Measurements from ENCODE around the gene FMNL2.

Gene FMNL2

DNA sequence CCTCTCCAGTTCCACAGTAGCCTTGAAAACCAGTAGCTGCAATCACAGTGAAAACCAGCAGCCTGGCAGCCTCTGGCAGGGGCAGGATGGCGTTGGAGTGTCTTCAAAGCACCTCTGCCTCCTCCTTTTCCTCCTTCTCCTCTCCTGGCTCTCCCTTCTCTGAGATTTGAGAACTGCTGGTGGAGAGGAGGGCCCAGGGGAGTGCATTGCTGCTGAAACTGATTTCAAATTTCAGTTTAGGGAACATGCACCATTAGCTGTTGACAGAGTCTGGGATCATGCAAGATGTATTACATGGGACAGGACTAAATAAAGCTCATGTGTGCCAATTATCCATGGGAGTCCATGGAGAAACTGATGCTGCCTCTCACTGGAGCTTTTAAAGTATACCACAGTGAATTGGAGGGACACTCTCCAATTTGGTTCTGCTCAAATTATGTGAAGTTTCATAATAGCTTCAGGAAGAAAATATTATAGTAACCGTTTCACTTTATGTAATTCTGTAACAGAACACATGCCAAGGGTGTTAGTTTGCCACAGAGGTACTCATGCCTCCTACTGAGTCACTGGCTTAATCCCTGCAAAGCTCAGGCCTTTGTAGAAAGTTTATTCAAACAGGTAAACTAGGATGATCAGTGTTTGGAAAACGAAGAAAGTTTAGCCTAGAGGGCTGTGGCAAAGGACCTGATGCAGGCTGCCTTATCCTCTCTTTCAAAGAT is 236.2 kb downstream of the FMNL2 start:
- ChIA-PET CTCF (interaction anchor here (0.7 kb wide), 1 partner anchor 65 kb away, joined by 3 read pairs; no protein-coding TSS in a partner anchor), POLR2A (no interaction called here)
- TF ChIP-seq ZSCAN30 (tag by site-specific recombination; IDR thresholded peaks at IDR 0.05) (no peak), KLF7 (tag by site-specific recombination; IDR thresholded peaks at IDR 0.05; ENCODE audit: borderline replicate concordance) (no peak), OSR2 (tag by site-specific recombination; IDR thresholded peaks at IDR 0.05) (peak; percentile 20; the same call in 1 of the 2 replicates)
- H3K4me1 ChIP-seq (ENCODE audit: control insufficient read depth, insufficient read depth, low read length) = 0 out of 2 replicates have a peak, but pooled peaks cover 2% of the 10 kb centered on the region
- H3K4me3 ChIP-seq (ENCODE audit: low read depth, low read length) = no peak overlapping the region
- no peaks in the 10 kb centered on the region for H3K36me3 ChIP-seq (ENCODE audit: control insufficient read depth in 2 of 2, insufficient read depth in 1 of 2, low read length in 2 of 2)
- no peaks in the 10 kb centered on the region for H3K9me3 ChIP-seq (ENCODE audit: control insufficient read depth, insufficient read depth, low read depth, low read length)
- no peak overlapping the region for H3K27ac ChIP-seq (ENCODE audit: extremely low read depth, low read depth, low read length)

DNA sequence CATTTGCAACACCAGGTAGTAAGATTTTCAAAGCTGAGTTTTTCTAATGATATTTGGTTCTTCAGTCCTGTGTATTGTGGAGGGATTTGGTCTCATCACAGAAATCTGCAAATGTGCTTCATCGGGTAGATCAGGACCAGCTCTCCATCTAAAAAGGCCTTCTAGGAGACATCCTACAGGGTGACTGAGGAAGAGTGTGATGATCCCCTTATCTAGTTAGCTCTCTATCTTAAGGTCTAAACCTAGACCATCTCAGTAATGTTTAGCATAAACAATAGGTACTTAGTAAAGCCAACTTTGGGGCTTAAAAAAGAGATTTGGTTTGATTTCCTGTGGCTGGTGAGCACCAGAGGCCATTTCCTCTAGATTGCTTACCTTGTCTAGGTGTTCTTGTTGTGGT is 237.1 kb downstream of the FMNL2 start:
- CTCF ChIA-PET = interaction anchor here (0.6 to 0.7 kb wide), 2 partner anchors 64 to 77 kb away, joined by 3 to 7 read pairs; no protein-coding TSS in a partner anchor
- no peak for TF ChIP-seq ZBTB21 (tag by site-specific recombination; IDR thresholded peaks at IDR 0.05)
- TF ChIP-seq ZNF266 (tag by site-specific recombination; IDR thresholded peaks at IDR 0.05; ENCODE audit: low read depth) = no peak
- TF ChIP-seq, protein P1, sequence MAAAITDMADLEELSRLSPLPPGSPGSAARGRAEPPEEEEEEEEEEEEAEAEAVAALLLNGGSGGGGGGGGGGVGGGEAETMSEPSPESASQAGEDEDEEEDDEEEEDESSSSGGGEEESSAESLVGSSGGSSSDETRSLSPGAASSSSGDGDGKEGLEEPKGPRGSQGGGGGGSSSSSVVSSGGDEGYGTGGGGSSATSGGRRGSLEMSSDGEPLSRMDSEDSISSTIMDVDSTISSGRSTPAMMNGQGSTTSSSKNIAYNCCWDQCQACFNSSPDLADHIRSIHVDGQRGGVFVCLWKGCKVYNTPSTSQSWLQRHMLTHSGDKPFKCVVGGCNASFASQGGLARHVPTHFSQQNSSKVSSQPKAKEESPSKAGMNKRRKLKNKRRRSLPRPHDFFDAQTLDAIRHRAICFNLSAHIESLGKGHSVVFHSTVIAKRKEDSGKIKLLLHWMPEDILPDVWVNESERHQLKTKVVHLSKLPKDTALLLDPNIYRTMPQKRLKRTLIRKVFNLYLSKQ (tag by site-specific recombination; IDR thresholded peaks at IDR 0.05; ENCODE audit: borderline replicate concordance) = no peak
- no peak for TF ChIP-seq ZSCAN16 (tag by site-specific recombination; IDR thresholded peaks at IDR 0.05)
- TF ChIP-seq ZNF623 (tag by site-specific recombination; IDR thresholded peaks at IDR 0.05) = no peak
- no peak for TF ChIP-seq SP2 (tag by site-specific recombination; IDR thresholded peaks at IDR 0.05)
- TF ChIP-seq ZNF112 (tag by site-specific recombination; IDR thresholded peaks at IDR 0.05) = no peak
- no peak for TF ChIP-seq ZSCAN23 (tag by site-specific recombination; IDR thresholded peaks at IDR 0.05)
- no peak for TF ChIP-seq ZNF324 (tag by site-specific recombination; IDR thresholded peaks at IDR 0.05)
- TF ChIP-seq ZFP69B (tag by site-specific recombination; IDR thresholded peaks at IDR 0.05) = no peak
- TF ChIP-seq ZNF211 (tag by site-specific recombination; IDR thresholded peaks at IDR 0.05; ENCODE audit: low read depth) = no peak
- no peak for TF ChIP-seq ZNF596 (tag by site-specific recombination; IDR thresholded peaks at IDR 0.05)
- no peak for TF ChIP-seq ZNF768 (tag by site-specific recombination; IDR thresholded peaks at IDR 0.05)
- TF ChIP-seq SP3 (tag by site-specific recombination; IDR thresholded peaks at IDR 0.05) = no peak
- TF ChIP-seq ZNF544 (tag by site-specific recombination; IDR thresholded peaks at IDR 0.05) = no peak
- no peak for TF ChIP-seq ZNF37A (tag by site-specific recombination; IDR thresholded peaks at IDR 0.05)
- TF ChIP-seq ZBTB1 (tag by site-specific recombination; IDR thresholded peaks at IDR 0.05) = no peak
- no peak for TF ChIP-seq ZNF132 (tag by site-specific recombination; IDR thresholded peaks at IDR 0.05; ENCODE audit: borderline replicate concordance)
- H3K9me3 ChIP-seq (ENCODE audit: control insufficient read depth, insufficient read depth, low read depth, low read length) = no peaks in the 10 kb centered on the region
- no peaks in the 10 kb centered on the region for H3K4me1 ChIP-seq (ENCODE audit: control insufficient read depth, insufficient read depth, low read length)
- no peaks in the 10 kb centered on the region for H3K36me3 ChIP-seq (ENCODE audit: control insufficient read depth in 2 of 2, insufficient read depth in 1 of 2, low read length in 2 of 2)
- H3K27ac ChIP-seq (ENCODE audit: extremely low read depth, low read depth, low read length) = no peak overlapping the region
- H3K4me3 ChIP-seq (ENCODE audit: low read depth, low read length) = no peak overlapping the region
- POLR2A ChIA-PET = no interaction called here

DNA sequence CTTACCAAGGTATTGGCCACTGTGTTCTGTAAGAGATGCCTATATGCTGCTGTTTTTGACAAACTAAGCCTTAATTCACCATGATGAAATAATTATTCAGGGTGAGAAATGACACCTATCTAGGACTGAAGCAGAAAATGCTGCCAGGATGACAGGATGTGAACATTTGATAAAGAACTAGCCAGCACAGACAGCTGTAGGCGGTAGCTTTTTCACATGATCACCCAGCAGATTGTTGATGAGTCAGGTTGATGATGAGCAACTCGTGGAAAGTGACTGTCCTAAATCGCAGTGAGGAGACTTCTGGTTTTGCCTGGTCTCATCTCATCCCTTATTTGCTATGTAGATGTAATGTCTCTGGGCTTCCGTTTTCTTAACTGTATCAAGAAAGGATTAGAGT is 238.2 kb downstream of the FMNL2 start:
- ChIA-PET POLR2A (interaction anchor here (0.6 kb wide), 1 partner anchor 155 kb away, joined by 3 read pairs; no protein-coding TSS in a partner anchor), CTCF (no interaction called here)
- Histone ChIP-seq H3K4me1 (ENCODE audit: control insufficient read depth, insufficient read depth, low read length) (no peaks in the 10 kb centered on the region), H3K9me3 (ENCODE audit: control insufficient read depth, insufficient read depth, low read depth, low read length) (no peaks in the 10 kb centered on the region), H3K4me3 (ENCODE audit: low read depth, low read length) (no peak overlapping the region), H3K27ac (ENCODE audit: extremely low read depth, low read depth, low read length) (no peak overlapping the region), H3K36me3 (ENCODE audit: control insufficient read depth in 2 of 2, insufficient read depth in 1 of 2, low read length in 2 of 2) (no peaks in the 10 kb centered on the region)
- TF ChIP-seq, protein P2, sequence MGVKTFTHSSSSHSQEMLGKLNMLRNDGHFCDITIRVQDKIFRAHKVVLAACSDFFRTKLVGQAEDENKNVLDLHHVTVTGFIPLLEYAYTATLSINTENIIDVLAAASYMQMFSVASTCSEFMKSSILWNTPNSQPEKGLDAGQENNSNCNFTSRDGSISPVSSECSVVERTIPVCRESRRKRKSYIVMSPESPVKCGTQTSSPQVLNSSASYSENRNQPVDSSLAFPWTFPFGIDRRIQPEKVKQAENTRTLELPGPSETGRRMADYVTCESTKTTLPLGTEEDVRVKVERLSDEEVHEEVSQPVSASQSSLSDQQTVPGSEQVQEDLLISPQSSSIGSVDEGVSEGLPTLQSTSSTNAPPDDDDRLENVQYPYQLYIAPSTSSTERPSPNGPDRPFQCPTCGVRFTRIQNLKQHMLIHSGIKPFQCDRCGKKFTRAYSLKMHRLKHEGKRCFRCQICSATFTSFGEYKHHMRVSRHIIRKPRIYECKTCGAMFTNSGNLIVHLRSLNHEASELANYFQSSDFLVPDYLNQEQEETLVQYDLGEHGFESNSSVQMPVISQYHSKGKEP (tag by site-specific recombination; IDR thresholded peaks at IDR 0.05) = no peak
- TF ChIP-seq ZBTB7A (tag by site-specific recombination; IDR thresholded peaks at IDR 0.05; ENCODE audit: low read depth) (no peak), ZNF341 (tag by site-specific recombination; IDR thresholded peaks at IDR 0.05; ENCODE audit: low read depth) (no peak), ZNF157 (tag by site-specific recombination; IDR thresholded peaks at IDR 0.05) (no peak), ZNF146 (tag by site-specific recombination; IDR thresholded peaks at IDR 0.05) (no peak), ZNF707 (tag by site-specific recombination; IDR thresholded peaks at IDR 0.05) (no peak)
- TF ChIP-seq, protein P3, sequence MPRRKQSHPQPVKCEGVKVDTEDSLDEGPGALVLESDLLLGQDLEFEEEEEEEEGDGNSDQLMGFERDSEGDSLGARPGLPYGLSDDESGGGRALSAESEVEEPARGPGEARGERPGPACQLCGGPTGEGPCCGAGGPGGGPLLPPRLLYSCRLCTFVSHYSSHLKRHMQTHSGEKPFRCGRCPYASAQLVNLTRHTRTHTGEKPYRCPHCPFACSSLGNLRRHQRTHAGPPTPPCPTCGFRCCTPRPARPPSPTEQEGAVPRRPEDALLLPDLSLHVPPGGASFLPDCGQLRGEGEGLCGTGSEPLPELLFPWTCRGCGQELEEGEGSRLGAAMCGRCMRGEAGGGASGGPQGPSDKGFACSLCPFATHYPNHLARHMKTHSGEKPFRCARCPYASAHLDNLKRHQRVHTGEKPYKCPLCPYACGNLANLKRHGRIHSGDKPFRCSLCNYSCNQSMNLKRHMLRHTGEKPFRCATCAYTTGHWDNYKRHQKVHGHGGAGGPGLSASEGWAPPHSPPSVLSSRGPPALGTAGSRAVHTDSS (tag by site-specific recombination; IDR thresholded peaks at IDR 0.05) = no peak
- TF ChIP-seq, protein P4, sequence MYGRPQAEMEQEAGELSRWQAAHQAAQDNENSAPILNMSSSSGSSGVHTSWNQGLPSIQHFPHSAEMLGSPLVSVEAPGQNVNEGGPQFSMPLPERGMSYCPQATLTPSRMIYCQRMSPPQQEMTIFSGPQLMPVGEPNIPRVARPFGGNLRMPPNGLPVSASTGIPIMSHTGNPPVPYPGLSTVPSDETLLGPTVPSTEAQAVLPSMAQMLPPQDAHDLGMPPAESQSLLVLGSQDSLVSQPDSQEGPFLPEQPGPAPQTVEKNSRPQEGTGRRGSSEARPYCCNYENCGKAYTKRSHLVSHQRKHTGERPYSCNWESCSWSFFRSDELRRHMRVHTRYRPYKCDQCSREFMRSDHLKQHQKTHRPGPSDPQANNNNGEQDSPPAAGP (tag by site-specific recombination; IDR thresholded peaks at IDR 0.05) = no peak

Data from HEK293 (cell line).